GM12878 (cell line): Measurements from ENCODE around the gene SLIT1. TPM values are rescaled to one million over a fixed set of nuclear protein-coding genes. Genes with fewer than 3 reads are reported as not detected.

Source experiments
- ATAC-seq: fragments of 200-7000 bp; cut with Tn5 transposase; 3 replicates; pipeline ENCODE4 v1.9.1; 2020; ENCODE audit warnings: mild to moderate bottlenecking, moderate library complexity
- BruUV-seq: library from RNA; stranded (reverse); fragments of 400-500 nt; replicated peaks from 2 replicates; lab custom pipeline; 2021; lab: Mats Ljungman, UMichigan
- CTCF ChIA-PET: fragments of 300-600 bp; sonication (Branson Sonifier 250); formaldehyde crosslinking; extraction: SDS; loops from one replicate; lab custom pipeline; 2021; ENCODE audit warnings: inconsistent platforms; lab: Yijun Ruan, JAX
- POLR2A ChIA-PET: fragments of 350-600 bp; formaldehyde crosslinking; extraction: SDS; loops from one replicate; lab custom pipeline; 2021; ENCODE audit warnings: inconsistent platforms; lab: Charles Lee
- RAD21 ChIA-PET: fragments of 300-600 bp; sonication (Branson Sonifier 250); formaldehyde crosslinking; loops from one replicate; lab custom pipeline; 2023; ENCODE audit warnings: antibody characterized with exemption; ENCODE audit not compliant: unreplicated experiment; lab: Charles Lee
- SMC1A ChIA-PET: fragments of 300-600 bp; sonication (Branson Sonifier 250); formaldehyde crosslinking; loops from one replicate; lab custom pipeline; 2023; ENCODE audit not compliant: unreplicated experiment, uncharacterized antibody; lab: Charles Lee
- DNase-seq: peaks from one replicate; pipeline ENCODE4 v3.0.0-alpha.2; 2011; ENCODE audit warnings: low read depth, low spot score
- FAIRE-seq: peaks from 3 replicates; lab custom pipeline; 2011; peaks lifted over from hg19 to GRCh38; lab: Jason Lieb, UNC
- H2AFZ ChIP-seq: 2 replicates; pipeline ENCODE4 v1.6.0; 2011; ENCODE audit warnings: low read depth, low read length, control low read depth; ENCODE audit not compliant: control insufficient read depth
- H3K27ac ChIP-seq: 2 replicates; pipeline ENCODE4 v1.5.1; 2011; ENCODE audit warnings: control low read depth; ENCODE audit not compliant: control insufficient read depth, insufficient read depth
- H3K27me3 ChIP-seq, 2 experiments: replicated peaks in 1 of 2; 2 replicates each; pipeline versions ENCODE4 v1.6.0 to v1.6.1; 2011; ENCODE audit warnings: low read length in 1 of 2; ENCODE audit not compliant: control insufficient read depth in 2 of 2, insufficient read depth in 2 of 2
- H3K36me3 ChIP-seq, 2 experiments: 2 replicates each; pipeline ENCODE4 v1.5.1; 2011; ENCODE audit warnings: low read length in 1 of 2; ENCODE audit not compliant: control insufficient read depth in 2 of 2, insufficient read depth in 2 of 2
- H3K4me1 ChIP-seq: 2 replicates; pipeline ENCODE4 v1.6.1; 2011; ENCODE audit warnings: mild to moderate bottlenecking, low read length, moderate library complexity, mixed read lengths; ENCODE audit not compliant: control insufficient read depth, insufficient read depth
- H3K4me2 ChIP-seq: 2 replicates; pipeline ENCODE4 v1.6.0; 2011; ENCODE audit warnings: control low read depth; ENCODE audit not compliant: control insufficient read depth, insufficient read depth
- H3K4me3 ChIP-seq: fragments of 200-600 bp; sonication (generic); 2 replicates; pipeline ENCODE4 v1.5.1; 2016
- H3K79me2 ChIP-seq: 2 replicates; pipeline ENCODE4 v1.6.0; 2011; ENCODE audit warnings: low read length; ENCODE audit not compliant: control insufficient read depth, insufficient read depth
- H3K9ac ChIP-seq: 2 replicates; pipeline ENCODE4 v1.8.0; 2011; ENCODE audit warnings: low read length, control low read depth, mixed read lengths; ENCODE audit not compliant: control insufficient read depth, insufficient read depth
- H3K9me3 ChIP-seq: replicated peaks from 3 replicates; pipeline ENCODE4 v1.5.1; 2011; ENCODE audit warnings: mild to moderate bottlenecking, low read length; ENCODE audit not compliant: control insufficient read depth, insufficient read depth
- H4K20me1 ChIP-seq: 2 replicates; pipeline ENCODE4 v1.6.0; 2011; ENCODE audit not compliant: control insufficient read depth, insufficient read depth
- BMI1 ChIP-seq: fragments of 450-650 bp; IDR thresholded peaks from 2 replicates; pipeline ENCODE4 v1.6.1; 2016; ENCODE audit warnings: mild to moderate bottlenecking, moderate library complexity, borderline replicate concordance
- EZH2 ChIP-seq: IDR thresholded peaks from 2 replicates; pipeline ENCODE4 v1.6.1; 2012; ENCODE audit warnings: low read depth, mild to moderate bottlenecking, control low read depth, inconsistent platforms, low read length, borderline replicate concordance; ENCODE audit not compliant: control insufficient read depth
- JUNB ChIP-seq: IDR thresholded peaks from 2 replicates; pipeline ENCODE4 v1.6.1; 2016; ENCODE audit warnings: antibody characterized with exemption, mild to moderate bottlenecking
- KLF5 ChIP-seq: fragments of 450-650 bp; IDR thresholded peaks from 2 replicates; pipeline ENCODE4 v1.6.1; 2014; ENCODE audit warnings: mild to moderate bottlenecking; ENCODE audit not compliant: partially characterized antibody
- NFYA ChIP-seq: IDR thresholded peaks from 2 replicates; pipeline ENCODE4 v1.6.1; 2011; ENCODE audit warnings: low read depth, mild to moderate bottlenecking, low read length, improper control_type of control experiment, borderline replicate concordance
- PML ChIP-seq: IDR thresholded peaks from 2 replicates; pipeline ENCODE4 v1.6.1; 2012; ENCODE audit warnings: low read length, inconsistent platforms
- RAD51 ChIP-seq: fragments of 450-650 bp; IDR thresholded peaks from 2 replicates; pipeline ENCODE4 v1.6.1; 2016; ENCODE audit warnings: moderate library complexity, mild to moderate bottlenecking, inconsistent platforms
- SPI1 ChIP-seq: IDR thresholded peaks from 2 replicates; pipeline ENCODE4 v1.6.1; 2011; ENCODE audit warnings: low read depth, mild to moderate bottlenecking, low read length, moderate library complexity, borderline replicate concordance; ENCODE audit not compliant: insufficient read depth
- SRF ChIP-seq, 2 experiments: IDR thresholded peaks; 2 replicates each; pipeline ENCODE4 v1.6.1; 2011; ENCODE audit warnings: low read depth in 2 of 2, low read length in 2 of 2, mild to moderate bottlenecking in 1 of 2, moderate library complexity in 1 of 2
- TCF7 ChIP-seq: IDR thresholded peaks from 2 replicates; pipeline ENCODE4 v1.6.1; 2014; ENCODE audit warnings: antibody characterized with exemption, borderline replicate concordance
- ZNF207 ChIP-seq: fragments of 450-650 bp; IDR thresholded peaks from 2 replicates; pipeline ENCODE4 v1.6.1; 2014; ENCODE audit warnings: antibody characterized with exemption, mild to moderate bottlenecking, borderline replicate concordance
- WGBS: methylation state at CpG from one replicate; pipeline ENCODE4 v1.1.6; 2016; ENCODE audit warnings: low lambda C conversion rate; ENCODE audit not compliant: insufficient replicate concordance, insufficient coverage; ENCODE audit errors: missing lambda C conversion rate; 5-methylcytosine and 5-hydroxymethylcytosine counted together
- in situ Hi-C: fragments of 300-500 bp; cut with MboI; formaldehyde crosslinking; loops from 9 replicates; pipeline ENCODE4 v1.14.3; 2018; ENCODE audit warnings: mixed read lengths
- intact Hi-C: fragments of 100-400 bp; cut with micrococcal nuclease; formaldehyde crosslinking; loops from one replicate; pipeline ENCODE4 v1.14.2; 2022; ENCODE audit not compliant: unreplicated experiment
- polyA plus RNA-seq, 11 experiments: library from polyadenylated mRNA; depleted of rRNA in 4 of 11; unstranded in 6 of 11; stranded (reverse) in 5 of 11; fragments of >200 nt; fragmentation: Nextera tagmentation in 4 of 11; fragmentation: Illumina TruSeq in 1 of 11; extraction: Ambion mirVana in 4 of 11; extraction: Trizol in 1 of 11; gene quantifications; 1 replicate in 1 of 11; 2 replicates in 10 of 11; pipeline versions ENCODE4 v1.2.1 to v1.2.3, GENCODE V29; 2011 to 2016; ENCODE audit warnings: inconsistent platforms in 2 of 11, missing spikeins in 2 of 11, low read depth in 1 of 11
- total RNA-seq, 4 experiments: library from RNA; depleted of rRNA in 3 of 4; stranded (reverse); fragments of >200 nt in 3 of 4; fragmentation: Illumina TruSeq in 1 of 4; extraction: Trizol in 1 of 4; gene quantifications; 2 replicates each; pipeline versions ENCODE4 v1.2.1 to v1.2.3, GENCODE V29; 2013 to 2021
- TF ChIP-seq, protein P1 (sequence below): IDR thresholded peaks from 2 replicates; pipeline ENCODE4 v1.6.1; 2012; ENCODE audit warnings: low read depth, low read length, improper control_type of control experiment

The SLIT1 gene
- total and polyA plus RNA-seq, 10 of the 15 experiments (the other 5 are each of a cell fraction or from before 2014, with no cell fraction given) = 0.04 to 0.19 (median 0.06) TPM; not detected in 4

DNA sequence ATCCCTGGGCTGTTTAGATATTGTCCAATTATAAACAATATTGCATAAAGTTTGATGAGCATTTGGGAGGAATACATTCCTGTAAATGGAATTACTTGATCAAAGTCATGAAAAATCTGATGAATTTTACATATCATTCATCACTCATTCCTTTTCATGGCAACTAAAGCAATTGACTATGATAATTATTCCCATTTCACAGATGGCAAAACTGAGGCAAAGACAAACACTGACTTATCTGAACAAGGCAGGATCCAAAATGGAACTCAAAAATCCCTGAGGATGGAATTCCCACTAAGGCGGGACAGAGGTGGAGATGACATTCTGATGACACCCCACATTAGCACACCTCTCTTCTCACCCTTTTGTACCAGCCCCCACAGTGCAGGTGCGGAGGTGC, 17.1 kb downstream of the SLIT1 start:
- no peak overlapping the region for H2AFZ ChIP-seq
- no peak overlapping the region for H3K4me2 ChIP-seq
- intact Hi-C loops = no loop called here
- CTCF ChIA-PET = no interaction called here
- DNase-seq = no peak
- H3K9ac ChIP-seq = no peak overlapping the region
- no peaks in the 10 kb centered on the region for H3K36me3 ChIP-seq
- BruUV-seq = no TSS peak
- H4K20me1 ChIP-seq = no peaks in the 10 kb centered on the region
- in situ Hi-C loops = no loop called here
- SMC1A ChIA-PET = no interaction called here
- 64% methylated on average over 2 of the region's 2 CpGs for WGBS
- POLR2A ChIA-PET = no interaction called here
- ATAC-seq = no peak
- TF ChIP-seq BMI1 (no peak), KLF5 (no peak), NFYA (no peak), SPI1 (no peak), RAD51 (no peak), EZH2 (no peak), ZNF207 (no peak), PML (no peak), JUNB (no peak), SRF (IDR thresholded peaks at IDR 0.05; ENCODE audit: low read depth in 2 of 2, low read length in 2 of 2) (no peak), TCF7 (no peak)
- TF ChIP-seq, protein P1, sequence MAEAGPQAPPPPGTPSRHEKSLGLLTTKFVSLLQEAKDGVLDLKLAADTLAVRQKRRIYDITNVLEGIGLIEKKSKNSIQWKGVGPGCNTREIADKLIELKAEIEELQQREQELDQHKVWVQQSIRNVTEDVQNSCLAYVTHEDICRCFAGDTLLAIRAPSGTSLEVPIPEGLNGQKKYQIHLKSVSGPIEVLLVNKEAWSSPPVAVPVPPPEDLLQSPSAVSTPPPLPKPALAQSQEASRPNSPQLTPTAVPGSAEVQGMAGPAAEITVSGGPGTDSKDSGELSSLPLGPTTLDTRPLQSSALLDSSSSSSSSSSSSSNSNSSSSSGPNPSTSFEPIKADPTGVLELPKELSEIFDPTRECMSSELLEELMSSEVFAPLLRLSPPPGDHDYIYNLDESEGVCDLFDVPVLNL = no peak
- no peaks in the 10 kb centered on the region for H3K9me3 ChIP-seq
- no peak overlapping the region for H3K4me3 ChIP-seq
- no peaks in the 10 kb centered on the region for H3K4me1 ChIP-seq
- no peaks in the 10 kb centered on the region; a peak in 1 of 4 replicates for H3K27me3 ChIP-seq
- H3K27ac ChIP-seq = no peak overlapping the region
- RAD21 ChIA-PET = no interaction called here
- FAIRE-seq = no peak
- H3K79me2 ChIP-seq = no peaks in the 10 kb centered on the region
